HG03064 (cell line): ENCODE data around the gene GUCY2F.

ENCODE experiments used
- ATAC-seq: cut with Tn5 transposase; IDR thresholded peaks from one replicate; pipeline ENCODE4 v1.9.1; 2021; ENCODE audit warnings: low read depth; ENCODE audit not compliant: unreplicated experiment

GUCY2F gene

DNA sequence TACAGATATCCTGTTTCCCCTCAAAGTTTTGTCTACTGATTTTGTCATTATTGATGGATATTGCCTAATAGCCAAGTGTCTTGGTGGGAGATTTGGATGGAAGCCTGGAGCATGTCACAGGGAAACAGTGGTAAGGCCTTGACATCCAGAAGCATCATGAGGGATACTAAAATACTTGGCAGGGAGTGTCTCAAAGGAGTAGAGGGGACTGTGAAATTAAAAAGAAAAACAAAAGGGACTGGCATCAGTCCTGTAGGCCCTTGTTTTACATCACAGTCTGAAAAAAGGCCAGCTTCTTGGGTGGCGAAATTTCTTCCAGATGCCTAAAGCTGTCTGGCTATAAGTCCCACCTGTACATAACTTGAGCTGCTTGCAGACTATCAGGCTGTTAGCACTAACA is 83.8 kb downstream of the GUCY2F start:
- no peak for ATAC-seq

DNA sequence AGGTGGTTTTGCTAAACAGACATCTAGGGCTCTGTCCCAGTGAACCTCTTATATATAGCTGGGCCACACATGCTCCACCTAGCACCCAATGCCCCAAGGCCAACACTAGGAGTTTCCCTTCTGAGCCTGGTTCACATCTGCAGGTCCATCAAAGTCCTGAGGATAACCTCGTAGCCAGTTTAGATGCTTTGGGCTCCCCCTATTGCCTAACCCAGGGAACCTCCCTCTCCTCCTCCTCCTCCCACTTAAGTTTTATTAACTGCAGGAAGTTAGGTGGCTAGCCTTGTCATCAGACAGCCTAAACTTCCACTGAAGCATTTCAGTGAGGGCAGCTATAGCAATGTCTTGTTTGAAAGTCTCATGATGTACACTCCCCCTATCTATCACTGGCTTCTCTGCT is 88.0 kb downstream of the GUCY2F start:
- ATAC-seq = no peak

DNA sequence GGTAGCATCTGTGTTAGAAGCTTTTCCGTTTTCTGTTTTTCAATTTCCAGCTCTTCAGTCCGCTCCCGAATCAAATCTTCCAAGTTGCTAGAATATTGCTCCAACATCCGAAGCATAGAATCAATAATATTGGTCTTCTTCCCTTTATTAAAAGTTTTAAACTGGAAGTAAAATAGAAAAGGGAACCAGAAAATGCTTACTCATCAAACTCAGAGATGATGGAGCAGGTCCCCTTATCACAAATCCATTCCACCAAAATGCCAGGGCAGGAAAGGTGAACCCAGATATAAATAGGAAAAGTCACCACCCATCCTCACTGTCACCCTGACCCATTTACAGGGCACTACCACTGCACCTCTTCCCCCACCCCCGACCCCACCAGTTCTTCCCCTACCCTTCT is 89.0 kb downstream of the GUCY2F start:
- ATAC-seq = no peak

DNA sequence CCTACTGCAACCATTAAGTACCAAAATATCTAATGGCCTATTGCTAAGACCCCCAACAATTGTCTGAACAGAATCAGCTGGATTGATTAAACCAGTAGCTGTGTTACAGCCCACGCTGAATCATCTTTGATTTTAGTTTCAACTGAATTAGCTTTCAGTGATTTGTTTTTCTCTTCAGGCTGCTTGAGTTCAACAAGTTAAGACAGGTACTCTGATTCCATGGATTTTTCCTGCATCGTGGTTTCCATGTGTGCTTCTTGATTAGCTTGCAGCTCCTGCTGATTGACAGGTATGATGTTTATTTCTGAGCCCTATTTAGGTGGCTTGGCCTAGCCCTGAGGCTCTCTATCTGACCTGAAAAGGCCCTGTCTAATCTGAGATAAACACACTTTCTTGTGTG is 91.3 kb downstream of the GUCY2F start:
- ATAC-seq = no peak

DNA sequence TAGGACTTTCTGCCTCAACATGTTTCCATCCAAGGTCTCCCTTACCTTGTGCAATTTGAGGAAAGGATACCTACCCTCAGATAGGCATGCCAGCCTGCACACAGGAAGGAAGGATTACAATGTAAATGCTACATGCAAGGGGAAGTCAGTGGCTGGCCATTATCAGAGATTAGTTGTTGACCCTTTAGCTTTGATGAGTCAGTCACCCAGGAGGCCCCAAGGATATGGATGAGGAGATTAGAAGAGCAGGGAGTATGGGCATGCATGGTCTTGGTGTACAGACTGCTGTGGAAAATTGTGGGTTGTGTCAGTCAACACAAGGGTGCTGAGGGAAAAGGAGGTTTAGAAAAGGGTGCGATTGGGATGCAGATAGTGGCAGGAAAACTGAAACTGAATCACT is 92.0 kb downstream of the GUCY2F start:
- ATAC-seq = no peak

DNA sequence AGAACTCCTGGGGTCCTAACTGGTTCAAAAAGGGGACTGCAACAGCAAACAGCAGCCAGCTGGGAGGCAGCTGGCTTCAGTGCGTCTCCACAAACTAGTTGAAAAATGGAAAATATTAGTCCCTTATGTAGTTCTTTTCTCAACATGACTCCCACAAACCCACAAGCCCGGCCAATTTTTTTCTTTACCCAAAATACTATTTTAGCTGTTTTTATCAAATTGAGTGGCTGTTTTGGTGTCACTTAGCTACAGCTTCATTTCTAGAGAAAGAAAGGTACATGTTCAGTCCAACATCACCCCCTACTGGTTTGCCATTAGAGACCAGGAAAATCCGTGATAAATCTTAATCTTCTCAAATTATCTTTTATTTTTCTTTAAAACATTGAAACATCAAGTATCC is 97.2 kb downstream of the GUCY2F start:
- no peak for ATAC-seq

DNA sequence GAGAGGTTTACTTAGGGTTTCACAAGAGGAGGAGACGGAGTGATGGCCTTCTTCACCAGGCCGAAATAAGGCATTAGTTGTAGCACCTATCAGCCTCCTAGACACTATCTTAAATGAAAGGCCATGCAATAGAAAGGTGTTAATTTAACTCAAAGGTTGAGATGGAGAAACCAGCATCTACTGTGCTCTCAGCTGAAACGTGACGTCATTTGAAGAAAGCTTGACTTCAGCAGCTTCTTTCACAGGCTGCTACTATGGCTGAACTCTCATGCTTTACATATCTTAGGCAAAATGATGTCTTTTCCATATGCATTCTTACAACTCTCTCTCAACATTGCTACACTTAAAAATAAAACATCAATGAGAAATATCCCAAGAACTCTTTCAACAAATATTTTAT is 99.6 kb downstream of the GUCY2F start:
- no peak for ATAC-seq

DNA sequence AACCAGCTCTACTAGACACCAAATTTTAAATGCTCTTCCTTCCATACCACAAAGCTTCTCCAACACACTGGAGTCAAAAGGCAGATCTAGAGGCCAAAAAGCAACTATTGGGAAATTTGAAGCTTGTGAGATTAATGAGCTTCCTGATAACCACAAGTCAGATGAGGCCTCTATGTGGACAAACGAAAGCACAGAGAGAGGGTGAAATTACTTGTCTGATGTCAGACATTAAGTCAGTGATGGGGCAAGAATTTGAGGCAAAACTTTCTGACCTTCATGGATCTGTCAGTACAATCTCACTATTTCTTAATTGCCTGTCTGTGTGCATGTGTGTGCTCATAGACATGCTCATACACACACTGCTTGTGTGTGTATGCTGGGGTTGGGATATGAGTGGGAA is 103.6 kb downstream of the GUCY2F start:
- ATAC-seq = no peak

DNA sequence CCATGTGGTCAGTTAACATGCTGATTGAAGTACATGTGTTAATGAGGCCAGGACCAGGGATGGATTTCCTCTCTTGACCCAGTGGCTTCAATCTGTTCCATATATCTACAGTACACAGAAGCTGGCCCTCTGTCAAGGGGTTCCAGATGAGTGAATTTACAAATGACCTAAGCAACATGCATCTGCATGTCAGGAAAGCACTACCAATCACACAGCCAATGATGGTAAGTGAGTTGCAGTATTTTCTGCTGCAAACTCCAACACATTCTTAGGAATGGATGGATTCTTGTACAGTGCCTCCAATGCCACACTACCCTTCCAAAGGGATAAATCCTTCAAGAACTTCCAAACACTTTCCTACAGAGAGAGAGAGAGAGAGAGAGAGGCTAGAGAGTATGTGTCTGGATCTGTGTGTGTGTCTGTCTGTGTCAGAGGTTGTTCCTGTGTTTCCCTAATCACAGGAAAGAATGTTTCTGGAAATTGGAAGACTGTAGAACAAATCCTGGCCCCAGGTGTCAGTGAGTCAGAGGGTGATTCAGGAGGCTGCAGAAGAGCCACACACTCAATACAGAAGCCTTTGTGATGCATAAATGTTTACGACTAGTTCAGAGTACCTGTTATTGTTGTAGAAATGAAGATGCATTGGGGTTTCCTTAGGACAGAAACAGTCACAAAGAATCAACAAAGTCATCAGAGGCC is 107.5 kb downstream of the GUCY2F start:
- ATAC-seq = no peak

DNA sequence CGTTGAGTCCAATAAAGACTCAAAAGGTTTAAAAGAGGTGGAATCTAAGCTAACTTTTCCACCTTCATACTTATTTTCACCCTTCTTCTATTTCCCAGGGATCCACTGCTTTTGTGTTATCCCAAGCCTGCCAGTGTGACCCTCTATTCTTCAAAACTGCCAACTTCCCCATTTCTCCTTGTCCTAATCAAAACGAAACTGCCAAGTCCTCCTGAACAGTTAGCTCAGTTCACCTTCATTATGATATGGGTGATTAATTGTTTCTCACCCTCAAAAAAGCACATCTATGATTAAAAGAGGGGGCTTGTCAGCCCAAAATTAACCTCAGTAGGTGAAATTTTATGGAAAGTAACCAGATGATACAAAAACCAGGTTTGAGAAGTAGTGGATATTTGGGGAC is 108.4 kb downstream of the GUCY2F start:
- no peak for ATAC-seq

DNA sequence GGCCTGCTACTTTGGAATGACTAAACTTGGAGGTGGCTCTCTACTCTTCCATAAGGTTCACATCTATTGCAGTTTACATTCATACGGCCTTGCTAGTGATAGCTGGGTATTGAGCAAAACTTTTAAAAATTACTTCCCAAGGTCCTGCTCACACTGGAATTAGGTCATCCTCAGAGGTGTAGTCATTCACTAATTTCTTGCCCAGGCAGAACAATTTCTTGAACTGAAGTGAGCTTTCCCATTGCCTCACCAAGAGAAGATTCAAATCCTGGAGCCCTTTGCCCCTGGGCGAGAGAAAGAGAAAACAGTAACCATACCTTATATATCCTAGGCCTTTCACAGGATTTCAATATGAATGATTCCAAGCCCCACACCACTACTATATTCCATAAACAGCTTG is 109.2 kb downstream of the GUCY2F start:
- ATAC-seq = no peak

DNA sequence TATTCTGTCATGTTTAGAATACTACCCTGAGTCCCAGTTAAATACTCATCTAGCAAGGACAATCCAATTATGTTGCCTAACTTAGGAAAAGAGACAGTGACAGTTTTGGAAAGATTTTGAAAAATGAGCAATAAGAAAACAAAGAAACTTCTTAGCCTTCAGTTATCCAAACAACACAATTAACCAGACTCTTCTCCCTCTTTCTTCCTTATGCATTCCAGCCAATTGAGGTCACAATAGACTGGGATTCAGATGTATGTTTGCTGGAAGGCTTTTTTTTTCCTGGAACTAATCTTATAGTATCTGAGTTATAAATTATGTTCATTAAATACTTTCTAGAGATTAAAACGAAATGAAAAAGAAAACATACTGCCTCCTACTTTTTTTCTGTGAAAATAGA is 109.6 kb downstream of the GUCY2F start:
- no peak for ATAC-seq

DNA sequence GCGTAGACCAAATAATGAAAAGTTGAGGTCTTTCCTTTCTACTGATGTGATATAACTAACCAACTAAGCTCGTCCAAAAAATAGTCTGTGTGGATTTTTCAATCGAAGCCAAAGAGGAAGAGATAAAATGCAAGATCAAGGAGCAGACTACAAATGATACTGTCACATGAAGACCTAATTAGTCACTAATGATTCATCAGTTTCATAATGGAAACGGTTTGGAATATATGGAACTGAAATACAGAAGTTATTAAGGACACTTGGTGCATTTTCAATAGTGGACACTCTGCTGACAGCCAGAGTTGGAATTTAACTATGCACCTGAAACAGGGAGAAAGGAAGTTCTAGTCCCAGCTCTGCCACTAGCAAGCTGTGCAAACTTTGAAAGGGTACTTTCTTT is 119.8 kb downstream of the GUCY2F start:
- ATAC-seq = no peak

DNA sequence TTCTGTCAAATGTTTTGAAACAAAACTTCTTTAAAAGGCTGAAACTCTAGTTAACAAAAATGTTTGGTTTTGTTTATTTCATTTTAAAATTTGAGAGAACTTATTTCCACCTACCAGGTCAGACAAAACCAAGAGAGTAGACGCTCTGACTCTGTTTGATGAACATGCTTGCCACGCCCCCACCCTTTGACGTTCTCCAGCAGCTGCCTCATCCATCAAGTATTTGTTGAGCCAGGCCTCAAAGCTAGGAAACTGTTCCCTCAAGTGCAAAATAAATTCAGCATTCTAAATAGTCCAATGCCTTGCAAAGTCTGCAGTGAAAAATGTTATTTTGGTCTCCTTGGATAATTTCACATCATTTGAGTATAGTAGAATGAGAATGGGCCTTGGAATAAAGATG is 121.6 kb downstream of the GUCY2F start:
- ATAC-seq = no peak

DNA sequence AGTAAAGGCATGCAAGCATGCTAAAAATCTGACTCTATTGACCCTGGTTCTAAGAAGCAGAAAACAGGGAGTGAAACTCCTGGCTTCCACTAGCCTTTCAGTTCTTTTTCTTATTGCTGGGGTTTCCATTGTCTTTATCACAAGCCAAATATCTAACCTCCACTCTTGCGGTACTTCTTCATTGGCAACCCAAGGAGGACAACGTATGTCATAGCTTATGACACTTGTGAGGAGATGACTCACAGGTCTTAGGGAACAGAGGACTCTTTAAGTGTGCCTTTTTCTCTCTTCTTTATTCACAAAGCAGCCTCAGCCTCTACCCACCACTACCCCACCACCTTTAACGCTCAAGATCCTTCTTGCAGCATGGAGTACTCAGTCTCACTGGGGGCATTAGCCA is 124.2 kb downstream of the GUCY2F start:
- ATAC-seq = no peak

DNA sequence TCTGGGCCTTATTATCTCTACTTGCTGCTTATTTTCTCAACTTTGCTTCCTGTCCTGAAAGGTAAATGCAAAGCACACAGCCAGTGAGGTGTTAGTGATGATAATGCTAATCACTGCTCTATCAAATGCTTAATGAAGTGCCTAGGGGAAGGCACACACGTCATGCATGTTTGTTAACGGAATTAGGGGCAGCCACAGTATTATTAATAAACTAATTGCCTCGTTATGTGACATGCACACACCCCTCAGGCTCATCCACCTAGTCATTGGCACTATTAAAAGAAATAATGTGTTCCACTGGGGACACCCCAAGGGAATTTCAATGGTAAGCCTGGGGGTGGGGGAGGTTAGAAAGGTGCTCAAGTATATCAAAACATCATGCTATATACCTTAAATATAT is 125.2 kb downstream of the GUCY2F start:
- no peak for ATAC-seq

DNA sequence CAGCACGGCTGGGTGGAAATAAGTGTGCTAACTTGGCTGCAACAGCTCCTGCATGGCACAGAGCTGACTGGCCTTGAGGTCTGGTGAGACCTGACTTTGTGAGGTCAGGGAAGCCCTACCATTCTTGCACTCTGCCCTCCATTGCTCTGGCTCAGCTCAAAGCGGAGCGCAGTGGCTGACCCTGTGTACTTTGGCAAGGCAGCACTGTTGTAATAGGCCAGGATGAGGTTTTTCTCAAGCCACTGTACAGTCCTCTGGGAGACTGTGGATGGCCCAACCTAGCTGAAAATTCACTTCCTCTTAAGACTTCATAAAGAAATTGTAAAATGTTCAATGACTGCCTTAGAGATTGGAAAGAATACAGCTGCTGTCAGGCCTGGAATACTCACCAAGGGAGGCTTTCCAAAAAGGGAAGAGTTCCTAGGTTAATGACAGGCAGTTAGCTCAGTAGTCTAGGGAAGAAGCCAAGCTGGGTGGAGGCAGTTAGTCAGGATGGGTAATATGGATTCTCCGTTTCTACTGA is 129.8 kb downstream of the GUCY2F start:
- ATAC-seq = no peak

DNA sequence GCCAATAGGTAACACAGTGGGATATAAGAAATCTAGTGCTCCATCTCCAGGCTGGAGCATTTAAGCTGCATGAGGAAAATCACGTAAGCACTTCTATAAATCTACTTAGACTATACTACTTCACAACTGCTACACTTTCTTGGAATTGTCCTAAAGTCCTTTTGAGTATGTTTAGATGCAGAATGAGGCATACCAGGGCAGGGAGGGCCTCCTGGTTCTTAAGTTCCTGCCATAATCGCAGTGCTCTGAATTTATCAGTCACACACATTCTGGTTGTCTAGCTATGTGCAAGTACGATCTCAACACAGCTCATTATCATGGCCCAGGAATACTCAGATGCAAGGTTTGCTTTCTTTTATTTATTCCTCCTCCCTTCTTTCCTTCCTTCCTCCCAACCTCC is 130.3 kb downstream of the GUCY2F start:
- ATAC-seq = no peak

DNA sequence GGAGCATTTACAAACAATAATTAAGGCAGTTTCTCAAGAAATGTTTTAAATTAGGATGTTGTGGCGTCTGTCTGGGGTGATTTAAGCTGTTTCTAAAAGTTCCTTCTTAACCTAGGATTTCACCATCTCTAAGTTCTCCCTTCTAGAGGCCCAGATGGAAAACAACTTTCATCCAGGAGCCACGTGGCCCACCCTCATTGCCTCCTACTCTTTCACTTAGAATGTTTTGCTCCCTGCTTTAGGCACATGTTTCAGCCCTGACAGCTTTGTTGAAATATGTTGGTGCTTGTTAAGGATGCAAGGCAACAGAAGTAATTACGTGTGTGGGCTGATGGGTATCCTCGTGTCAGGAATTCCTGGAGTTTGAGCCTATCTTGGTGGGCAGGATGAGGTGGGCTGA is 131.3 kb downstream of the GUCY2F start:
- ATAC-seq = no peak

DNA sequence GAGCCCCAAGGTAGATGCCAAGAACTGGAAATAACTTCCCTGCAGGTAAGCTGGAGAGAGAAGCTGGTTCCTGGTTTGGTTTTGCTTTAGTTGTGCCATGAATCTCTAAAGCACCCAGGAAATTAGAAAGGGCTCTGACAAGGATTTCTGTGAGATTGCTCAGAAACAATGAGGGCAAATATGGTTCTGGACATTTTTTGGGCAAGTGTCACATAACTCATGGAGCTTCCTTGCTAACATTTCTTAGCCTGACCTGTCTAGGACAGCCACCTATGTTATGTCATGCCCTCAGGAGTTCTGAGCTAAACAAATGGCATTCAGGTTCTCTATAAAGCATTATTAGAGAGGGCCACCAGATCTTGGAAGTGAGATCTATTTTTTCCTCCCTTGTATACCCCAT is 131.8 kb downstream of the GUCY2F start:
- no peak for ATAC-seq

DNA sequence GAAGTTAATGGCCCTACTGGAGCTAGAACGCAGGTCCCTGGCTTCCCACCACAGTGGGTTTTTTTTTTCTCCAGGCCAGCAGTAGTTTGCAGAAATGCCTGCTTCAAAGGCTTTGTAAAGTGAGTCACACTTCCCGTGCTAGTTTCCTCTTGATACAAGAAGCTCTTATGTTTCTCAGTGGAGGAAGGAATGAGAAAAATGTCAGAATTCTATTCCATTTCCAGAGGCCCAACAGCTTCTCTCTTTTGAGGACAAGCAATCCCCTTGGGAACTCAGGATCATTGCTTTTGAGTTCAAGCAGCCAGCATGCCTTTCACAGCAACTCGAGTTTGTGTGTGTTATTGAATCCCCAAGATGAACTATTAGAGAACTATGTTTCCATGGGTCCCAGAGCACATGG is 134.3 kb downstream of the GUCY2F start:
- ATAC-seq = no peak

DNA sequence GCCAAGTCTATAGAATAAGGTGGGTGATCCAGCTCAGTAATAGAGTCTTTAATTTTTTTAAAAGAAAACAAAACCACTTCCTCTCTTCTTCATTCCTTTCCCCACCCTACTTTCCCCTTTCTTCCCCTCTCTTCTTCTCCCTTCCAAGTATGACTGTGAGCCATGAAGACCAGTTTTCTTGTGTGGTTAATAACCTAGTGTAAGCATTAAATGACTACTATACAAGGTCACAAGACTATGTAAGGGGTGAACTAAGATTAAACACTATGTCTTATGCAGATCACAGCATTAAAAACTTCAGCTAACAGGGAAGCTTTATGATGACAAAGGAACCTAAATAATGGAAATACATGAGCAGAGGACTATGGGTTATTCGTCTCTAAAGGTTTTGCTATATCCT is 135.4 kb downstream of the GUCY2F start:
- ATAC-seq = no peak

DNA sequence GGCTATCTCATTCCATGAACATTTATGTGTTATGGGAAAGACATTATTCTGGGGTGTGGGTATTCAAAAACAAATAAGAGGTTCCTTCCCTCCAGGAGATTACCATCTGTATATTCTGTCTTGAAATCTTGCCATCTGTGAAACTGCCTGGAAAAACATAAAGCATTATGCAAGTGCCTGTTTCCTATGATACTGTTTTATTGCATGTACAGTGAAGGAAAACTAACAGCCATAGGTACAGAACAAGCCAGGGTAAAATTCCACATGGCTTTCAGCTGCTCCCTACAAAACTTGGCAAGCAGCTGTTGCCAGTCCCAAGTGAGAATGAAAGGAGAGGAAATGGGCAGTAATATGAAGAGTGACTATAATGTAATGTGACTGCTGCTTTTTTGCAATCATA is 136.0 kb downstream of the GUCY2F start:
- no peak for ATAC-seq
